Stomach (tissue), 9 donors: ENCODE results near the gene EEF2. TPM values are rescaled to one million over a fixed set of nuclear protein-coding genes. Genes with fewer than 3 reads are reported as not detected.

Experiments used
- DNase-seq, 2 donors: peaks; one replicate each; pipeline versions ENCODE4 v3.0.0 to v3.0.0-alpha.2; 2013 to 2019
- H3K27ac ChIP-seq, 5 donors: fragments of 200-600 bp in 4 of 5; sonication (generic) in 4 of 5; one replicate each; pipeline ENCODE4 v1.5.1; 2013 to 2019; ENCODE audit warnings: mild to moderate bottlenecking in 1 of 5, moderate library complexity in 1 of 5
- H3K27me3 ChIP-seq, 3 donors: fragments of 200-600 bp; sonication (generic); one replicate each; pipeline ENCODE4 v1.5.1; 2017 to 2019; ENCODE audit warnings: mixed run types in 1 of 3
- H3K36me3 ChIP-seq, 4 donors: fragments of 200-600 bp; sonication (generic); 1 replicate in 3 of 4; 2 replicates in 1 of 4; pipeline ENCODE4 v1.5.1; 2016 to 2019
- H3K4me1 ChIP-seq, 4 donors: fragments of 200-600 bp; sonication (generic); one replicate each; pipeline ENCODE4 v1.5.1; 2016 to 2019
- H3K4me3 ChIP-seq, 4 donors: fragments of 200-600 bp; sonication (generic) in 3 of 4; one replicate each; pipeline ENCODE4 v1.5.1; 2016 to 2019; ENCODE audit warnings: mild to moderate bottlenecking in 1 of 4
- H3K9me3 ChIP-seq, 4 donors: fragments of 200-600 bp; sonication (generic); one replicate each; pipeline ENCODE4 v1.5.1; 2016 to 2019
- CTCF ChIP-seq, 7 experiments: fragments of 450-650 bp in 4 of 7; fragments of 200-600 bp in 3 of 7; sonication (generic) in 3 of 7; IDR thresholded peaks; one replicate each; pipeline ENCODE4 v1.5.1; 2016 to 2019; ENCODE audit warnings: antibody characterized with exemption in 7 of 7, control low read depth in 2 of 7, mild to moderate bottlenecking in 1 of 7
- EP300 ChIP-seq: sonication (generic); formaldehyde crosslinking; IDR thresholded peaks from one replicate; pipeline ENCODE4 v1.6.1; 2017; ENCODE audit warnings: antibody characterized with exemption
- POLR2A ChIP-seq, 4 donors: fragments of 450-650 bp; IDR thresholded peaks; one replicate each; pipeline ENCODE4 v1.6.1; 2016; ENCODE audit warnings: antibody characterized with exemption in 4 of 4, control low read depth in 2 of 4, mild to moderate bottlenecking in 1 of 4, moderate library complexity in 1 of 4
- POLR2AphosphoS5 ChIP-seq, 3 donors: sonication (generic); formaldehyde crosslinking; IDR thresholded peaks; one replicate each; pipeline ENCODE4 v1.6.1; 2016; ENCODE audit warnings: antibody characterized with exemption in 3 of 3
- WGBS, 5 donors: extraction: QIAGEN DNeasy Blood & Tissue Kit in 3 of 5; methylation state at CpG; one replicate each; pipeline versions ENCODE4 v1.1.5 to v1.1.7; 2013 to 2018; 5-methylcytosine and 5-hydroxymethylcytosine counted together
- intact Hi-C: fragments of 100-400 bp; cut with DNase I; formaldehyde crosslinking; loops from one replicate; pipeline ENCODE4 v1.15.1; 2023; ENCODE audit warnings: low total_unique reads
- polyA plus RNA-seq, 3 donors: library from polyadenylated mRNA; stranded (reverse); fragments of 200-250 nt; gene quantifications; one replicate each; pipeline ENCODE4 v1.2.3, GENCODE V29; 2013
- total RNA-seq, 5 donors: library from RNA; depleted of rRNA; stranded (reverse); fragments of >200 nt; gene quantifications; one replicate each; pipeline versions ENCODE4 v1.1.0 to v1.2.3, GENCODE V29; 2014 to 2016
- donor health status: healthy with polysubstance abuse.
- donor health status: Bipolar disorder and iron deficiency.
- donor health status: healthy.

EEF2 gene
- total and polyA plus RNA-seq, 8 donors, result 667 to 1,656 (median 1,276) TPM

- peaks cover 68 to 96% (median 80%) of the 10 kb centered on the region in 4 donors for H3K4me1 ChIP-seq
- peak in 1 of 2 donors; percentile 55 for DNase-seq
- 58 to 73% (median 65%) methylated on average over 19 to 25 of the region's 25 CpGs for WGBS, 5 donors
Observed at GRCh38 chr19:4014541-4015491, 29.6 kb upstream of the EEF2 start.

GRCh38 chr19:4013886-4014540, 28.8 kb upstream of the EEF2 start:
- no peak for DNase-seq
- Histone ChIP-seq H3K4me1 (peaks cover 69 to 96% (median 81%) of the 10 kb centered on the region in 4 donors), H3K4me3 (no peak overlapping the region), H3K9me3 (no peaks in the 10 kb centered on the region), H3K27ac (peak overlapping the region in 4 of 5 donors; percentile 76 to 98 (median 81)), H3K27me3 (no peaks in the 10 kb centered on the region), H3K36me3 (peaks cover 27 to 66% (median 59%) of the 10 kb centered on the region in 4 donors)
- 83 to 91% (median 89%) methylated on average over 10 to 20 of the region's 20 CpGs for WGBS, 5 donors
- intact Hi-C loops, result no loop called here
- TF ChIP-seq POLR2A (IDR thresholded peaks at IDR 0.05) (no peak), EP300 (no peak), POLR2AphosphoS5 (IDR thresholded peaks at IDR 0.05) (no peak), CTCF (IDR thresholded peaks at IDR 0.05) (no peak)

More at GRCh38 chr19:4014541-4015491, 29.6 kb upstream of the EEF2 start:
- Histone ChIP-seq H3K27ac (peak overlapping the region; percentile 9 to 98 (median 76)), H3K9me3 (no peaks in the 10 kb centered on the region), H3K27me3 (no peaks in the 10 kb centered on the region), H3K36me3 (peaks cover 27 to 66% (median 59%) of the 10 kb centered on the region in 4 donors), H3K4me3 (peak overlapping the region in 1 of 4 donors; percentile 7)
- intact Hi-C loops, result no loop called here
- TF ChIP-seq POLR2A (IDR thresholded peaks at IDR 0.05), result no peak
- no peak for TF ChIP-seq CTCF (IDR thresholded peaks at IDR 0.05)
- TF ChIP-seq POLR2AphosphoS5 (IDR thresholded peaks at IDR 0.05), result no peak
- TF ChIP-seq EP300, result no peak

GRCh38 chr19:4012975-4013634, 27.8 kb upstream of the EEF2 start:
- Histone ChIP-seq H3K36me3 (peaks cover 27 to 58% (median 53%) of the 10 kb centered on the region in 4 donors), H3K27me3 (no peaks in the 10 kb centered on the region), H3K9me3 (no peaks in the 10 kb centered on the region), H3K27ac (peak overlapping the region; percentile 76 to 98 (median 77)), H3K4me3 (peak overlapping the region in 1 of 4 donors; percentile 11), H3K4me1 (peaks cover 70 to 96% (median 83%) of the 10 kb centered on the region in 4 donors)
- no peak for DNase-seq
- TF ChIP-seq CTCF (IDR thresholded peaks at IDR 0.05) (no peak), POLR2AphosphoS5 (IDR thresholded peaks at IDR 0.05) (no peak), EP300 (no peak), POLR2A (IDR thresholded peaks at IDR 0.05) (no peak)
- WGBS, 5 donors, result 87 to 94% (median 94%) methylated on average over 20 to 33 of the region's 33 CpGs
- intact Hi-C loops, result no loop called here
